ENCODE results near the gene TRIM44. TPM values are rescaled to one million over a fixed set of nuclear protein-coding genes. Genes with fewer than 3 reads are reported as not detected.

The TRIM44 gene
- total RNA-seq, 4 donors from 2014 or later = 6.8 to 32.0 (median 13.5) TPM

- Histone ChIP-seq H3K9me3 (no peaks in the 10 kb centered on the region), H3K27me3 (no peaks in the 10 kb centered on the region), H3K4me1 (peaks cover 0 to 5% (median 0%) of the 10 kb centered on the region in 3 donors), H3K27ac (no peak overlapping the region), H3K36me3 (no peaks in the 10 kb centered on the region), H3K4me3 (no peak overlapping the region)
- WGBS, 2 donors = 92 to 93% methylated on average over 2 of the region's 2 CpGs
- intact Hi-C loops (cut with DNase I) = no loop called here
- no peak for DNase-seq
- TF ChIP-seq POLR2A (IDR thresholded peaks at IDR 0.05) (no peak), CTCF (IDR thresholded peaks at IDR 0.05) (no peak)
These were observed 54.5 kb downstream of the TRIM44 start for GRCh38 chr11:35717043-35717442.

GRCh38 chr11:35717520-35717919 lies 54.9 kb downstream of the TRIM44 start:
- 96% methylated on average over 2 of the region's 2 CpGs for WGBS, 2 donors

GRCh38 chr11:35721651-35722282 lies 59.2 kb downstream of the TRIM44 start:
- Histone ChIP-seq H3K36me3 (peaks cover 0 to 11% (median 5%) of the 10 kb centered on the region in 3 donors), H3K27me3 (no peaks in the 10 kb centered on the region), H3K9me3 (no peaks in the 10 kb centered on the region), H3K4me1 (peaks cover 0 to 5% (median 0%) of the 10 kb centered on the region in 3 donors), H3K4me3 (no peak overlapping the region), H3K27ac (no peak overlapping the region)
- TF ChIP-seq CTCF (IDR thresholded peaks at IDR 0.05) (no peak), POLR2A (IDR thresholded peaks at IDR 0.05) (no peak)
- DNase-seq = no peak
- 59 to 67% methylated on average over 2 of the region's 2 CpGs for WGBS, 2 donors
- intact Hi-C loops (cut with DNase I) = no loop called here

More at GRCh38 chr11:35717520-35717919, 54.9 kb downstream of the TRIM44 start:
- Histone ChIP-seq H3K36me3 (no peaks in the 10 kb centered on the region), H3K27ac (no peak overlapping the region), H3K4me3 (no peak overlapping the region), H3K27me3 (no peaks in the 10 kb centered on the region), H3K4me1 (peaks cover 0 to 5% (median 0%) of the 10 kb centered on the region in 3 donors), H3K9me3 (no peaks in the 10 kb centered on the region)
- no peak for DNase-seq
- TF ChIP-seq POLR2A (IDR thresholded peaks at IDR 0.05) (no peak), CTCF (IDR thresholded peaks at IDR 0.05) (no peak)
- intact Hi-C loops (cut with DNase I) = no loop called here

GRCh38 chr11:35722641-35723040 lies 60.1 kb downstream of the TRIM44 start:
- Histone ChIP-seq H3K4me1 (peaks cover 0 to 5% (median 0%) of the 10 kb centered on the region in 3 donors), H3K27me3 (no peaks in the 10 kb centered on the region), H3K4me3 (no peak overlapping the region), H3K27ac (no peak overlapping the region), H3K9me3 (no peaks in the 10 kb centered on the region), H3K36me3 (peaks cover 0 to 20% (median 5%) of the 10 kb centered on the region in 3 donors)
- no peak for TF ChIP-seq CTCF (IDR thresholded peaks at IDR 0.05)
- TF ChIP-seq POLR2A (IDR thresholded peaks at IDR 0.05) = no peak
- WGBS, 2 donors = 84 to 96% methylated on average over 4 of the region's 4 CpGs
- DNase-seq = no peak
- intact Hi-C loops (cut with DNase I) = no loop called here

GRCh38 chr11:35723493-35723892 lies 60.9 kb downstream of the TRIM44 start:
- no peak overlapping the region for H3K4me3 ChIP-seq
- H3K27ac ChIP-seq = no peak overlapping the region
- H3K36me3 ChIP-seq = peaks cover 0 to 28% (median 5%) of the 10 kb centered on the region in 3 donors
- peaks cover 0 to 5% (median 0%) of the 10 kb centered on the region in 3 donors for H3K4me1 ChIP-seq
- no peaks in the 10 kb centered on the region for H3K27me3 ChIP-seq
- no peaks in the 10 kb centered on the region for H3K9me3 ChIP-seq
- WGBS, 2 donors = 94% methylated on average over 1 of the region's 1 CpG
- intact Hi-C loops (cut with DNase I) = no loop called here
- no peak for TF ChIP-seq POLR2A (IDR thresholded peaks at IDR 0.05)
- no peak for TF ChIP-seq CTCF (IDR thresholded peaks at IDR 0.05)
- no peak for DNase-seq

Data from esophagus squamous epithelium (tissue), 5 donors.